GM18517 (cell line): ENCODE measurements around the gene DOCK9.
A peak's percentile ranks its signal among the peaks of the same experiment; 100 is the strongest.

Experiments used
- ATAC-seq: cut with Tn5 transposase; IDR thresholded peaks from one replicate; pipeline ENCODE4 v1.9.1; 2021; ENCODE audit warnings: mild to moderate bottlenecking, moderate library complexity; ENCODE audit not compliant: unreplicated experiment

DOCK9 gene

GRCh38 chr13:98781470-98781869, 196.4 kb downstream of the DOCK9 start:
- no peak for ATAC-seq

- no peak for ATAC-seq
Observed at GRCh38 chr13:98781045-98781444, 196.8 kb downstream of the DOCK9 start.

- ATAC-seq = no peak
Observed at GRCh38 chr13:98780451-98780850, 197.4 kb downstream of the DOCK9 start.

- ATAC-seq = no peak
Observed at GRCh38 chr13:98779695-98780094, 198.2 kb downstream of the DOCK9 start.

GRCh38 chr13:98778749-98779148, 199.1 kb downstream of the DOCK9 start:
- ATAC-seq = no peak

- ATAC-seq = no peak
Observed at GRCh38 chr13:98776644-98777043, 201.2 kb downstream of the DOCK9 start.

GRCh38 chr13:98775844-98776598, 201.8 kb downstream of the DOCK9 start:
- no peak for ATAC-seq

GRCh38 chr13:98775386-98775785, 202.5 kb downstream of the DOCK9 start:
- ATAC-seq = no peak

- no peak for ATAC-seq
Observed at GRCh38 chr13:98774776-98775175, 203.1 kb downstream of the DOCK9 start.

- no peak for ATAC-seq
Observed at GRCh38 chr13:98773921-98774320, 203.9 kb downstream of the DOCK9 start.

GRCh38 chr13:98772794-98773452, 204.9 kb downstream of the DOCK9 start:
- no peak for ATAC-seq

GRCh38 chr13:98771838-98772611, 205.8 kb downstream of the DOCK9 start:
- no peak for ATAC-seq

GRCh38 chr13:98769736-98770135, 208.1 kb downstream of the DOCK9 start:
- no peak for ATAC-seq

GRCh38 chr13:98768522-98768921, 209.3 kb downstream of the DOCK9 start:
- ATAC-seq = no peak

GRCh38 chr13:98766697-98767096, 211.2 kb downstream of the DOCK9 start:
- no peak for ATAC-seq

- ATAC-seq = no peak
Observed at GRCh38 chr13:98765996-98766519, 211.8 kb downstream of the DOCK9 start.

GRCh38 chr13:98761986-98762616, 215.8 kb downstream of the DOCK9 start:
- peak; percentile 35 for ATAC-seq

GRCh38 chr13:98761126-98761985, 216.5 kb downstream of the DOCK9 start:
- peak; percentile 81 for ATAC-seq

GRCh38 chr13:98755729-98756128, 222.1 kb downstream of the DOCK9 start:
- ATAC-seq = no peak

- ATAC-seq = no peak
Observed at GRCh38 chr13:98755116-98755515, 222.7 kb downstream of the DOCK9 start.
